ENCODE results near the gene AAR2.

AAR2 gene

DNA sequence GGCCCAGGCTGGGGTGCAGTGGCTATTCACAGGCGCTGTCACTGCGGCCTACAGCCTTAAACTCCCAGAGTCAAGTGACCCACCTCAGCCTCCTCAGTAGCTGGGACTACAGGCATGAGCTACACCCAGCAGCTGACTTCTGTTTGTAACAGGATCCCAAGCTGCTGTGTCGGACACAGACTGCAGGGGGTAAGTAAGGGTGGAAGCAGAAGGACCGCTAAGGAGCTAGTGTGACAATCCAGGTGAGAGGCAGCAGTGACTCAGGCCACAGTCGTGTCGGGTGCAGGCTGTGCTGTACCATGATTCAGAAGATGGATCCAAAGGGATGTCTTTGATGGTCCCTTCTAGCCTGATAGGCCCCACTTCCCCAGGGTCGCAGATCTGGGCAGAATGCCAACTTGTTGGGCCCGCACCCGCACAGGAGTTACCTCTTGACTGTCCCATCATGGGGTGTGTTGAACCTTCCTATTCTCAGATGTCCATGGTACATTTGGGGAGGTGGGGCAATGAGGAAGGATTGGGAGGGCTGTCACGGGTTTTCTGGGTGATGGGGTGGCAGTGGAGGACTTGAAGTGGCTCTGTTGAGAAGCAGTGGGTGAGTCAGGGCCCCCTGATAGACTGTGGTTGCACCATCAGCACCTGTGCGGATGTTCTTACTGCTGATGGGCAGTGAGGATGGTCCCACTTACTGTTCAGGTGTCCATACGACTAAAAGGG lies 25.3 kb downstream of the AAR2 start:
- peaks cover 2% of the 10 kb centered on the region for H3K36me3 ChIP-seq (ENCODE audit: insufficient read depth, low read length)
- H3K9ac ChIP-seq (ENCODE audit: low read depth, low read length) = no peak overlapping the region
- no peak overlapping the region for H3K4me3 ChIP-seq (ENCODE audit: low read length)
- peaks cover 27% of the 10 kb centered on the region for H3K27me3 ChIP-seq (ENCODE audit: control insufficient read depth, insufficient read depth, low read length)
- H3K4me2 ChIP-seq (ENCODE audit: low read length) = no peak overlapping the region
- no peaks in the 10 kb centered on the region for H3K4me1 ChIP-seq (ENCODE audit: control insufficient read depth, insufficient read depth, low read length)
- H3K9me3 ChIP-seq (replicated peaks; ENCODE audit: low read length) = no peaks in the 10 kb centered on the region

DNA sequence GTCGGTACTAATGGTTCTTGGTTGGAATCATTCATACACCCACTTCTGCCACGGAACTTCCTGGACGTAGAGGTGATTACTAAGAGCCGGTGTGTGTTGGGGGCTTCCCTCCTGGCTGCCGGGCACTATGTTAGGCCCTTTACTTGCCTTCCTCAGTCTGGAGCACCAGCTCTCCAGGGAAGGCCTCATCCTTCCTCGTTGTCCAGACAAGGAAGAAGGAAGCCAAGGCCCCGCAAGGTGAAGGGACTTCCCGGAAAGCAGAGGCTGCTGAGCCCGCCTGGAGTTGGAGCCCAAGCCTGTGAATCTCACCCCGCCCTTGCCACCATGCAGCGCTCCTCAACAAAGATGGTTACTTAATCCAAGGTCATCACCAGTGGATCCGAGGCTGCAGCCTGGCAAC lies 26.2 kb downstream of the AAR2 start:
- Histone ChIP-seq H3K36me3 (ENCODE audit: insufficient read depth, low read length) (no peaks in the 10 kb centered on the region), H3K9ac (ENCODE audit: low read depth, low read length) (no peak overlapping the region), H3K4me3 (ENCODE audit: low read length) (no peak overlapping the region), H3K9me3 (replicated peaks; ENCODE audit: low read length) (no peaks in the 10 kb centered on the region), H3K4me2 (ENCODE audit: low read length) (no peak overlapping the region), H3K27me3 (ENCODE audit: control insufficient read depth, insufficient read depth, low read length) (peaks cover 36% of the 10 kb centered on the region), H3K4me1 (ENCODE audit: control insufficient read depth, insufficient read depth, low read length) (no peaks in the 10 kb centered on the region)

- Histone ChIP-seq H3K27me3 (ENCODE audit: control insufficient read depth, insufficient read depth, low read length) (peaks cover 53% of the 10 kb centered on the region), H3K4me3 (ENCODE audit: low read length) (no peak overlapping the region), H3K4me1 (ENCODE audit: control insufficient read depth, insufficient read depth, low read length) (no peaks in the 10 kb centered on the region), H3K4me2 (ENCODE audit: low read length) (no peak overlapping the region), H3K36me3 (ENCODE audit: insufficient read depth, low read length) (no peaks in the 10 kb centered on the region), H3K9me3 (replicated peaks; ENCODE audit: low read length) (no peaks in the 10 kb centered on the region), H3K9ac (ENCODE audit: low read depth, low read length) (no peak overlapping the region)
These were observed 28.4 kb downstream of the AAR2 start for GRCh38 chr20:36264426-36265246.

DNA sequence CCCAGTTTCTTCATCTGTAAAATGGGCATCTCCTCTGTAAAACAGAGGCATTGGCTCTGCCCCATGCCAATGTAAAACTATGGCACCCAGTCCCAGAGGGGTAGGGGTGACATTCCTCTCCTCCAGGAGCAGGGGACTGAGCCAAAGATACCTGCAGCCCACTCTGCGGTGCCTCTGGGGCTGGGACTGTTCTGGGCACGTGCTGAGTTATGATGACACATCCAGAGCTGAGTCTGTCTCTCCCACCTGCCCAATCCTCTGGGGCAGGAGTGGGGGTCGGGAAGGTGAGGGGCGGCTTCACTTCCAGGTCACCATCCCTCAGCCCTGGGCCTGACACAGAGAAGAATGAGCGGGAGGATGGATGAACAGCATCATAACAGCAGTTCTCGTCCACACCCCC lies 29.9 kb downstream of the AAR2 start:
- H3K4me3 ChIP-seq (ENCODE audit: low read length) = no peak overlapping the region
- H3K36me3 ChIP-seq (ENCODE audit: insufficient read depth, low read length) = no peaks in the 10 kb centered on the region
- peaks cover 56% of the 10 kb centered on the region for H3K27me3 ChIP-seq (ENCODE audit: control insufficient read depth, insufficient read depth, low read length)
- H3K4me2 ChIP-seq (ENCODE audit: low read length) = no peak overlapping the region
- no peak overlapping the region for H3K9ac ChIP-seq (ENCODE audit: low read depth, low read length)
- H3K4me1 ChIP-seq (ENCODE audit: control insufficient read depth, insufficient read depth, low read length) = no peaks in the 10 kb centered on the region
- H3K9me3 ChIP-seq (replicated peaks; ENCODE audit: low read length) = no peaks in the 10 kb centered on the region

- H3K4me3 ChIP-seq (ENCODE audit: low read length) = no peak overlapping the region
- peaks cover 69% of the 10 kb centered on the region for H3K27me3 ChIP-seq (ENCODE audit: control insufficient read depth, insufficient read depth, low read length)
- no peaks in the 10 kb centered on the region for H3K4me1 ChIP-seq (ENCODE audit: control insufficient read depth, insufficient read depth, low read length)
- no peaks in the 10 kb centered on the region for H3K36me3 ChIP-seq (ENCODE audit: insufficient read depth, low read length)
- H3K9me3 ChIP-seq (replicated peaks; ENCODE audit: low read length) = no peaks in the 10 kb centered on the region
- no peak overlapping the region for H3K4me2 ChIP-seq (ENCODE audit: low read length)
- no peak overlapping the region for H3K9ac ChIP-seq (ENCODE audit: low read depth, low read length)
These were observed 31.5 kb downstream of the AAR2 start for GRCh38 chr20:36267605-36268381.

DNA sequence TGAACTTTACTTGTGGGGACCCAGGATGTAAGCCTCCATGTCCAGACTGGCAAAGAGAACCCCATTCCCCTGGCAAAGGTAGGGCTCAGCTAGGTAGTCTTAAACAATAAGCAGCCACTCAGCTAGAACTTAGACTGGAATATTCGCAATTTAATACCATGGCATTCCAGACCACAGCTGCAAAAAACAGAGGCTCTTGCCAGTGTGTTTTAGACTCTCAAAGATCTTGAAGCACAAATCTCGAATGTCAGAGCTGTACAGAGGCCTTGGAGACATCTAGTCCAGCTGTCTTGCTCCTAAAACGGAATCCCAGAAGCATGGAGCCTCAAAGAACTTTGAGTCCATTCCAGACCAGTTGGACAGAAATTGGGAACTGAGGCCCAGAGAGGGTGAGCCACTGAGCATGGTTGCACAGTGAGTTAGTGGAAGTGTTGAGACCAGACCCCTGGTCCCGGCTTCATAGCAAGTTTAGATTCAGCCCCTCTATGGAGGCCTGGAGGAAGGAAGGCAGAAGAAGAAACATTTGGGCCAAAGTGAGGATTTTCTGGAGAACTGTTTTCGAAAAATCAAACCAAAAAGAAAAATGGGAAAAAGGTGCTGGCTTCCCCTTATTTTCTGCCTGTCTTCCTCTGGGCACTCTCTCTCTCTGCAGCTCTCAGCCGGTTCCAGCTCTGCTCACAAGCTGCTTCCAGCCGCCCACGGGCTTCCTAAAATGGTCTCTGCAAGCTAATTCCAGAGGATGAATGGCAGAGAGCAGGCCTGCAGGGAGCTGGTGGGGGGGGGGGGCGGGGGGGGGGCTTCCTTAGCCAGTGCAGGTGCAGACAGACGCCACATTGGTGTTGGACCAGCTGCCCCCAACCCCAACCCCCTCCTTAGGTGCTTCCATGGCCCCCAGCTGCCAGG lies 32.4 kb downstream of the AAR2 start:
- no peaks in the 10 kb centered on the region for H3K4me1 ChIP-seq (ENCODE audit: control insufficient read depth, insufficient read depth, low read length)
- H3K4me2 ChIP-seq (ENCODE audit: low read length) = no peak overlapping the region
- no peak overlapping the region for H3K9ac ChIP-seq (ENCODE audit: low read depth, low read length)
- no peaks in the 10 kb centered on the region for H3K36me3 ChIP-seq (ENCODE audit: insufficient read depth, low read length)
- peaks cover 75% of the 10 kb centered on the region for H3K27me3 ChIP-seq (ENCODE audit: control insufficient read depth, insufficient read depth, low read length)
- no peak overlapping the region for H3K4me3 ChIP-seq (ENCODE audit: low read length)
- H3K9me3 ChIP-seq (replicated peaks; ENCODE audit: low read length) = no peaks in the 10 kb centered on the region

DNA sequence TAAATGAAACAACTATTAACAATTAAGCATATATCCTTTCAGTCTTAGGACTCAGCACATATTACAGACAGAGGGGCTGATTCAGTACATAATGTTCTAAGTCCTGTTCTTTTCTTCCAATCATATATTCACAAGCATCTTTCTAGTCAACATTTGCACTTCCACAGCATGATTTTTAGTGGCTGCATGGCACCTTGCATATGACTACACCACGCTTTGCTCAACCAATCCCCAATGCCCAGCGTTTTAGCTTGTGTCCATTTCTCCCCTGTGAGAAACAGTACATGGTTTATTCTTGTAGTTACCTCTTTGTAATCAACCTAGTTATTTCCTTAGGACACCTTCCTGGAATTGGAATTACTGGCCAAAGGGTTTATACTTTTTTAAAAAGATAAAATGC lies 33.2 kb downstream of the AAR2 start:
- no peak overlapping the region for H3K4me3 ChIP-seq (ENCODE audit: low read length)
- H3K9me3 ChIP-seq (replicated peaks; ENCODE audit: low read length) = no peaks in the 10 kb centered on the region
- H3K4me1 ChIP-seq (ENCODE audit: control insufficient read depth, insufficient read depth, low read length) = no peaks in the 10 kb centered on the region
- peaks cover 75% of the 10 kb centered on the region for H3K27me3 ChIP-seq (ENCODE audit: control insufficient read depth, insufficient read depth, low read length)
- H3K9ac ChIP-seq (ENCODE audit: low read depth, low read length) = no peak overlapping the region
- H3K4me2 ChIP-seq (ENCODE audit: low read length) = no peak overlapping the region
- H3K36me3 ChIP-seq (ENCODE audit: insufficient read depth, low read length) = no peaks in the 10 kb centered on the region

DNA sequence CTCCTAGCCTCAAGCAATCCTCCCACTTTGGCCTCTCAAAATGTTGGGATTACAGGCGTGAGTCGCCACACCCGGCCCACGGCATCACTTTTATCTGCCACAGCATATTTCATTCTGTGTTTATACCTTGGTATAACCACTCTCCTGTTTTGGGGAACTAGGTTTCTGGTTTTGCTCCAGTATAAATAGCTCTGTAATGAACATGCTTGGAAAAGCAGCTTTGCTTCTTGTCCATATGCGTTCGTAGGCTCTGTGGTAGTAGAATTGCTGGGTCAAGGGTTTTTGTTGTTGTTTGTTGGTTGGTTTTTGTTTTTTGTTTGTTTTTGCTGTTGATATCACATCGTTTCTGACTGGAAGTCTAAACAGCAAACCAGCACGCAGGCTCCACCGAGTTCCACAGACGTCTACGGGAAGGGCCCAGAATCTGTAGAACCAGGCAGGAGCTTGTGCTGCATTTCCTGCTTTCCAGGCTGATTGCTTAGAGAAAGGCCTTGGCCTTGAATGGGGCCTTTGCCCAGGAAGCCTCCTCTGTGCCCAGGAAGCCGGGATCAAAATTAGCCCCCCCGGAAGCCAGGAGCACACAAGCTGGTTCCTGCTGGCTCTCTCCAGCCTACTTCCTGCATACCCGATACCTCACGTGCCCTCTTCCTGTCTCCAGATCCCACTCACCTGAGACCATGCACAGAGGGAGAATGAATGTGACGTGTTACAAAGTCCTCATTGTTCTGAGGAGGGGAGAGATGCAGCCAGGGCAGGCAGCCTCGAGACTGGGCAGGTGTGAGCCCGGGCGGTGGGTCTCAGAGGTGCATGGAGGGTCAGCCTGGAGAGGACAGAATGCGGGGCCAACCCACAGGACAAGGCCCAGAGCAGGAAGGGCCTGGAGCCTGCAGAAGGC lies 34.7 kb downstream of the AAR2 start:
- Histone ChIP-seq H3K9me3 (replicated peaks; ENCODE audit: low read length) (no peaks in the 10 kb centered on the region), H3K27me3 (ENCODE audit: control insufficient read depth, insufficient read depth, low read length) (peaks cover 75% of the 10 kb centered on the region), H3K36me3 (ENCODE audit: insufficient read depth, low read length) (no peaks in the 10 kb centered on the region), H3K4me3 (ENCODE audit: low read length) (no peak overlapping the region), H3K9ac (ENCODE audit: low read depth, low read length) (no peak overlapping the region), H3K4me2 (ENCODE audit: low read length) (no peak overlapping the region), H3K4me1 (ENCODE audit: control insufficient read depth, insufficient read depth, low read length) (no peaks in the 10 kb centered on the region)

GRCh38 chr20:36271639-36272546 lies 35.6 kb downstream of the AAR2 start:
- Histone ChIP-seq H3K4me3 (ENCODE audit: low read length) (no peak overlapping the region), H3K36me3 (ENCODE audit: insufficient read depth, low read length) (no peaks in the 10 kb centered on the region), H3K9ac (ENCODE audit: low read depth, low read length) (no peak overlapping the region), H3K4me2 (ENCODE audit: low read length) (no peak overlapping the region), H3K4me1 (ENCODE audit: control insufficient read depth, insufficient read depth, low read length) (no peaks in the 10 kb centered on the region), H3K9me3 (replicated peaks; ENCODE audit: low read length) (no peaks in the 10 kb centered on the region), H3K27me3 (ENCODE audit: control insufficient read depth, insufficient read depth, low read length) (peaks cover 77% of the 10 kb centered on the region)

Data from skeletal muscle satellite cell (primary cell).